Liver (tissue), 9 donors: ENCODE data around the gene USP47. TPM values are rescaled to one million over a fixed set of nuclear protein-coding genes. Genes with fewer than 3 reads are reported as not detected.

Experiments
- DNase-seq: peaks from one replicate; pipeline ENCODE4 v3.0.0-alpha.2; 2017; ENCODE audit warnings: low spot score
- H3K27ac ChIP-seq, 2 donors: one replicate each; pipeline ENCODE4 v1.7.0; 2013; ENCODE audit warnings: inconsistent platforms in 2 of 2, low read length in 2 of 2, control low read depth in 1 of 2, low read depth in 1 of 2, mild to moderate bottlenecking in 1 of 2
- H3K27me3 ChIP-seq, 4 donors: one replicate each; pipeline versions ENCODE4 v1.6.1 to v1.7.0; 2013; ENCODE audit warnings: low read length in 3 of 4, inconsistent platforms in 1 of 4, mild to moderate bottlenecking in 1 of 4, moderate library complexity in 1 of 4; ENCODE audit not compliant: control insufficient read depth in 4 of 4, insufficient read depth in 4 of 4
- H3K36me3 ChIP-seq, 4 donors: one replicate each; pipeline versions ENCODE4 v1.6.1 to v1.7.0; 2013; ENCODE audit warnings: low read length in 3 of 4, mild to moderate bottlenecking in 3 of 4, low read depth in 1 of 4, moderate library complexity in 1 of 4; ENCODE audit not compliant: control insufficient read depth in 4 of 4, insufficient read depth in 3 of 4
- H3K4me1 ChIP-seq, 4 donors: one replicate each; pipeline versions ENCODE4 v1.6.1 to v1.7.0; 2013; ENCODE audit warnings: low read length in 3 of 4, mild to moderate bottlenecking in 3 of 4, moderate library complexity in 1 of 4; ENCODE audit not compliant: control insufficient read depth in 4 of 4, insufficient read depth in 4 of 4
- H3K4me3 ChIP-seq, 3 donors: one replicate each; pipeline versions ENCODE4 v1.6.1 to v1.7.0; 2013; ENCODE audit warnings: low read length in 3 of 3, control low read depth in 1 of 3, low read depth in 1 of 3, mild to moderate bottlenecking in 1 of 3
- H3K9ac ChIP-seq, 2 donors: one replicate each; pipeline ENCODE4 v1.7.0; 2013; ENCODE audit warnings: low read length in 2 of 2, mild to moderate bottlenecking in 2 of 2, moderate library complexity in 2 of 2, control low read depth in 1 of 2, low read depth in 1 of 2
- H3K9me3 ChIP-seq, 4 donors: one replicate each; pipeline versions ENCODE4 v1.6.1 to v1.7.0; 2013; ENCODE audit warnings: low read length in 3 of 4; ENCODE audit not compliant: control insufficient read depth in 4 of 4
- CTCF ChIP-seq: fragments of 150-350 bp; IDR thresholded peaks from 2 replicates; pipeline ENCODE4 v1.5.1; 2017; ENCODE audit warnings: improper control_type of control experiment, low read depth, low read length; ENCODE audit not compliant: missing input control
- FOXA2 ChIP-seq: IDR thresholded peaks from 2 replicates; pipeline ENCODE4 v1.6.1; 2016; ENCODE audit warnings: antibody characterized with exemption
- GABPA ChIP-seq, 2 donors: IDR thresholded peaks in 1 of 2; conservative IDR thresholded peaks in 1 of 2; 2 replicates each; pipeline ENCODE4 v1.6.1; 2016; ENCODE audit warnings: antibody characterized with exemption in 2 of 2, mild to moderate bottlenecking in 1 of 2, moderate library complexity in 1 of 2
- HNF4A ChIP-seq, 2 donors: conservative IDR thresholded peaks; 2 replicates each; pipeline ENCODE4 v1.6.1; 2016; ENCODE audit warnings: antibody characterized with exemption in 2 of 2, mild to moderate bottlenecking in 2 of 2
- HNF4G ChIP-seq: IDR thresholded peaks from 2 replicates; pipeline ENCODE4 v1.6.1; 2016; ENCODE audit warnings: antibody characterized with exemption
- RAD21 ChIP-seq, 2 donors: IDR thresholded peaks; 2 replicates each; pipeline ENCODE4 v1.6.1; 2016; ENCODE audit warnings: antibody characterized with exemption in 2 of 2, mild to moderate bottlenecking in 2 of 2
- TAF1 ChIP-seq: conservative IDR thresholded peaks from 2 replicates; pipeline ENCODE4 v1.6.1; 2016; ENCODE audit warnings: antibody characterized with exemption, mild to moderate bottlenecking
- YY1 ChIP-seq: IDR thresholded peaks from 2 replicates; pipeline ENCODE4 v1.6.1; 2016; ENCODE audit warnings: antibody characterized with exemption, mild to moderate bottlenecking
- WGBS: extraction: QIAGEN DNeasy Blood & Tissue Kit; methylation state at CpG from one replicate; pipeline ENCODE4 v1.1.7; 2013; 5-methylcytosine and 5-hydroxymethylcytosine counted together
- polyA plus RNA-seq, 2 donors: library from polyadenylated mRNA; stranded (reverse) in 1 of 2; unstranded in 1 of 2; fragments of 200-250 nt in 1 of 2; fragments of >200 nt in 1 of 2; fragmentation: Nextera tagmentation in 1 of 2; extraction: Ambion mirVana in 1 of 2; gene quantifications; one replicate each; pipeline versions ENCODE4 v1.2.1 to v1.2.3, GENCODE V29; 2013 to 2015
- total RNA-seq, 2 donors: library from RNA; depleted of rRNA; stranded (reverse); fragments of >200 nt; gene quantifications; one replicate each; pipeline ENCODE4 v1.2.3, GENCODE V29; 2014
- TF ChIP-seq, protein P1 (sequence below): IDR thresholded peaks from 2 replicates; pipeline ENCODE4 v1.6.1; 2016; ENCODE audit warnings: antibody characterized with exemption
- donor health status: healthy.
- donor health status: healthy.
- donor health status: healthy.
- donor health status: healthy.
- donor health status: healthy.

Gene USP47
- total and polyA plus RNA-seq, 4 donors: 14.9 to 55.1 (median 32.2) TPM

GRCh38 chr11:11894486-11894885, 52.7 kb downstream of the USP47 start:
- H3K9me3 ChIP-seq: no peaks in the 10 kb centered on the region
- no peak overlapping the region for H3K9ac ChIP-seq
- TF ChIP-seq CTCF (no peak), GABPA (IDR thresholded peaks at IDR 0.05 in 1 of 2, conservative IDR thresholded peaks at IDR 0.05 in 1 of 2) (no peak)
- 92% methylated on average over 1 of the region's 1 CpG for WGBS
- peaks cover 0 to 20% (median 3%) of the 10 kb centered on the region in 4 donors for H3K36me3 ChIP-seq
- no peaks in the 10 kb centered on the region for H3K27me3 ChIP-seq
- no peak overlapping the region for H3K4me3 ChIP-seq
- no peak for DNase-seq
- no peaks in the 10 kb centered on the region for H3K4me1 ChIP-seq
- H3K27ac ChIP-seq: no peak overlapping the region

DNA sequence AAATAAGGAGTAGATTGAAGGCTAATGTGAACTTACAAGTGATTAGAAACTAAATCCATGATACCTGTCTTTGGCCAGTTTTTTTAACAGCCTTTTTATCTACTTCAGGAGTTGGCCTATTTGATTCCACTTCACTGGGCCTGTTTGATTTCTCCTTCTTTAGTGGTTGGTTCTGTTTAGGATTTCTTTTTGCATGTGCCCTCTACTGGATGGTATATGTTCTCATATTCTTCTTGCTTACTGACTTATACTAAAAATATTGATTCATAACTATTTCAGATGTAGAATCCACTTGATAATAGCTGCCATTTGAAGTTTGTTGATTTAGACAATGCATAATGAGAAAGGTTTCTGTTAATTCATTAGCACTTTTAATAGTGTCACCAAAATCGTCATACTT, 53.9 kb downstream of the USP47 start:
- Histone ChIP-seq H3K27me3 (no peaks in the 10 kb centered on the region), H3K27ac (no peak overlapping the region), H3K36me3 (peaks cover 0 to 21% (median 4%) of the 10 kb centered on the region in 4 donors), H3K9me3 (no peaks in the 10 kb centered on the region), H3K4me1 (no peaks in the 10 kb centered on the region), H3K9ac (no peak overlapping the region), H3K4me3 (no peak overlapping the region)
- no peak for DNase-seq
- TF ChIP-seq CTCF (peak; percentile 8), FOXA2 (no peak), YY1 (no peak), RAD21 (IDR thresholded peaks at IDR 0.05) (peak; percentile 12 to 59), HNF4A (conservative IDR thresholded peaks at IDR 0.05) (no peak)
- 95% methylated on average over 1 of the region's 1 CpG for WGBS

DNA sequence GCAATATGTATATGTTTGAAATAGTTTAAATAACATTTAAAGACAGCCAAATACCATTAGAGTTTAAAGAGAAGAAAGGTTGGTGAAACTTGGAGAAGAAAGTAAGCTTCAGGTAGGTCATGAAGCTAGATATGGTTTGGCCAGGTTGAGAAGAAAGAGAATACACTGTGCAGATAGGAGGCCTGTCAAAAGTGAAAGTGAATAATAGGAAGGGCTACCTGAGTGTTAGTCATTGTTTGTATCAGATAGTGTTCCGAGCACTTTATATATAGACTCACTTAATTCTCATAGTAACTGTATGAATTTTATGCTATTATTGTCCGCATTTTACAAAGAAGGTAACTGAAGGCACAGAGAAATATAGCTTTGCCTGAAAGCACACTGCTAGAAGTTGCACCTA, 56.9 kb downstream of the USP47 start:
- no peak overlapping the region for H3K9ac ChIP-seq
- TF ChIP-seq, protein P1, sequence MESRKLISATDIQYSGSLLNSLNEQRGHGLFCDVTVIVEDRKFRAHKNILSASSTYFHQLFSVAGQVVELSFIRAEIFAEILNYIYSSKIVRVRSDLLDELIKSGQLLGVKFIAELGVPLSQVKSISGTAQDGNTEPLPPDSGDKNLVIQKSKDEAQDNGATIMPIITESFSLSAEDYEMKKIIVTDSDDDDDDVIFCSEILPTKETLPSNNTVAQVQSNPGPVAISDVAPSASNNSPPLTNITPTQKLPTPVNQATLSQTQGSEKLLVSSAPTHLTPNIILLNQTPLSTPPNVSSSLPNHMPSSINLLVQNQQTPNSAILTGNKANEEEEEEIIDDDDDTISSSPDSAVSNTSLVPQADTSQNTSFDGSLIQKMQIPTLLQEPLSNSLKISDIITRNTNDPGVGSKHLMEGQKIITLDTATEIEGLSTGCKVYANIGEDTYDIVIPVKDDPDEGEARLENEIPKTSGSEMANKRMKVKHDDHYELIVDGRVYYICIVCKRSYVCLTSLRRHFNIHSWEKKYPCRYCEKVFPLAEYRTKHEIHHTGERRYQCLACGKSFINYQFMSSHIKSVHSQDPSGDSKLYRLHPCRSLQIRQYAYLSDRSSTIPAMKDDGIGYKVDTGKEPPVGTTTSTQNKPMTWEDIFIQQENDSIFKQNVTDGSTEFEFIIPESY: no peak
- TF ChIP-seq TAF1: no peak
- TF ChIP-seq HNF4G: no peak
- H3K27me3 ChIP-seq: no peaks in the 10 kb centered on the region
- no peaks in the 10 kb centered on the region for H3K9me3 ChIP-seq
- no peaks in the 10 kb centered on the region for H3K4me1 ChIP-seq
- no peak overlapping the region for H3K27ac ChIP-seq
- 96% methylated on average over 2 of the region's 2 CpGs for WGBS
- no peak overlapping the region for H3K4me3 ChIP-seq
- peaks cover 0 to 14% (median 11%) of the 10 kb centered on the region in 4 donors for H3K36me3 ChIP-seq
- no peak for DNase-seq
